Gastrocnemius medialis (tissue), 4 donors: Measurements from ENCODE around the gene HINFP. TPM values are rescaled to one million over a fixed set of nuclear protein-coding genes. Genes with fewer than 3 reads are reported as not detected.

Experiments used
- ATAC-seq, 2 donors: fragments of 150-250 bp; one replicate each; pipeline ENCODE4 v1.9.1; 2016
- DNase-seq, 2 donors: peaks; one replicate each; pipeline ENCODE4 v3.0.0-alpha.2; 2019
- H3K27ac ChIP-seq, 4 donors: fragments of 200-600 bp; sonication (generic); 1 replicate in 1 of 4; 2 replicates in 3 of 4; pipeline ENCODE4 v1.5.1; 2016 to 2018; ENCODE audit warnings: mild to moderate bottlenecking in 2 of 4, moderate library complexity in 1 of 4
- H3K27me3 ChIP-seq, 3 donors: fragments of 200-600 bp; sonication (generic) in 2 of 3; 1 replicate in 1 of 3; 2 replicates in 2 of 3; pipeline versions ENCODE4 v1.5.1 to v1.6.0; 2016 to 2019; ENCODE audit warnings: mild to moderate bottlenecking in 1 of 3, moderate library complexity in 1 of 3
- H3K36me3 ChIP-seq, 2 donors: fragments of 200-600 bp; sonication (generic) in 1 of 2; one replicate each; pipeline ENCODE4 v1.5.1; 2017 to 2018
- H3K4me1 ChIP-seq, 2 donors: fragments of 200-600 bp; sonication (generic) in 1 of 2; one replicate each; pipeline ENCODE4 v1.5.1; 2016 to 2017; ENCODE audit warnings: mild to moderate bottlenecking in 2 of 2
- H3K4me3 ChIP-seq, 4 donors: fragments of 200-600 bp; sonication (generic) in 3 of 4; 1 replicate in 1 of 4; 2 replicates in 3 of 4; pipeline ENCODE4 v1.5.1; 2016 to 2019; ENCODE audit warnings: mild to moderate bottlenecking in 2 of 4
- H3K9me3 ChIP-seq, 3 donors: fragments of 200-600 bp; sonication (generic) in 2 of 3; 1 replicate in 1 of 3; 2 replicates in 2 of 3; pipeline ENCODE4 v1.5.1; 2016 to 2019
- CTCF ChIP-seq, 5 experiments: fragments of 450-650 bp in 3 of 5; fragments of 200-600 bp in 2 of 5; sonication (generic) in 2 of 5; IDR thresholded peaks in 4 of 5; conservative IDR thresholded peaks in 1 of 5; 1 replicate in 4 of 5; 2 replicates in 1 of 5; pipeline ENCODE4 v1.5.1; 2016 to 2019; ENCODE audit warnings: antibody characterized with exemption in 5 of 5, mild to moderate bottlenecking in 3 of 5, moderate library complexity in 3 of 5
- POLR2A ChIP-seq, 2 donors: fragments of 450-650 bp; IDR thresholded peaks; one replicate each; pipeline ENCODE4 v1.6.1; 2017; ENCODE audit warnings: antibody characterized with exemption in 2 of 2, mild to moderate bottlenecking in 2 of 2, moderate library complexity in 2 of 2
- in situ Hi-C, 4 donors: fragments of 200-750 bp; cut with MboI; loops; one replicate each; pipeline versions ENCODE4 v1.15.0 to v1.8.0; 2017; ENCODE audit warnings: low sequenced_read_pairs in 4 of 4
- intact Hi-C: fragments of 100-400 bp; cut with DNase I; formaldehyde crosslinking; loops from one replicate; pipeline ENCODE4 v1.15.1; 2023; ENCODE audit warnings: low total_unique reads
- total RNA-seq, 4 donors: library from RNA; depleted of rRNA; stranded (reverse); fragments of >200 nt; gene quantifications; one replicate each; pipeline versions ENCODE4 v1.1.0 to v1.2.3, GENCODE V29; 2016

HINFP gene
- total RNA-seq, 4 donors from 2014 or later: 8.1 to 17.8 (median 15.3) TPM

- in situ Hi-C loops (no loop called here), intact Hi-C loops (loop anchor here (1.0 kb wide), 3 partner anchors 18 to 36 kb away; partner anchors contain the start of genes C2CD2L, HINFP and VPS11)
- H3K4me3 ChIP-seq: peak within 1 kb of the TSS; percentile 77 to 99 (median 80)
- TF ChIP-seq POLR2A (IDR thresholded peaks at IDR 0.05): peak; percentile 20 to 49
- no peak for TF ChIP-seq CTCF (IDR thresholded peaks at IDR 0.05 in 4 of 5, conservative IDR thresholded peaks at IDR 0.05 in 1 of 5)
- H3K27ac ChIP-seq: peak within 1 kb of the TSS; percentile 88 to 98 (median 94)
- H3K27me3 ChIP-seq: no peaks in the 10 kb centered on the region
- no peaks in the 10 kb centered on the region for H3K9me3 ChIP-seq
- peaks cover 15 to 17% of the 10 kb centered on the region in 2 donors for H3K4me1 ChIP-seq
- DNase-seq (peak; percentile 87 to 92), ATAC-seq (peak; percentile 98)
- peaks cover 7 to 29% of the 10 kb centered on the region in 2 donors for H3K36me3 ChIP-seq
These were observed 36.5 kb upstream of the HINFP start, which contains the start of gene HMBS for GRCh38 chr11:119084663-119085436. Gene HMBS, plus strand, starts transcription at chr11:119084881. Its CDS starts 153 bp downstream, at chr11:119085034.

GRCh38 chr11:119085437-119085847 is 35.9 kb upstream of the HINFP start:
- intact Hi-C loops: loop anchor here (1.0 kb wide), 1 partner anchor 22 kb away; the partner anchor contains the start of gene C2CD2L
- H3K9me3 ChIP-seq: no peaks in the 10 kb centered on the region
- peaks cover 4 to 23% of the 10 kb centered on the region in 2 donors for H3K36me3 ChIP-seq
- in situ Hi-C loops: no loop called here
- DNase-seq (no peak), ATAC-seq (no peak)
- H3K4me1 ChIP-seq: peaks cover 15 to 17% of the 10 kb centered on the region in 2 donors
- no peaks in the 10 kb centered on the region for H3K27me3 ChIP-seq
- H3K27ac ChIP-seq: peak overlapping the region; percentile 88 to 98 (median 94)
- TF ChIP-seq POLR2A (IDR thresholded peaks at IDR 0.05): no peak
- no peak for TF ChIP-seq CTCF (IDR thresholded peaks at IDR 0.05 in 4 of 5, conservative IDR thresholded peaks at IDR 0.05 in 1 of 5)
- peak overlapping the region; percentile 77 to 99 (median 80) for H3K4me3 ChIP-seq

- H3K4me3 ChIP-seq: no peak overlapping the region
- no peaks in the 10 kb centered on the region for H3K9me3 ChIP-seq
- intact Hi-C loops: no loop called here
- peaks cover 0 to 7% of the 10 kb centered on the region in 2 donors for H3K36me3 ChIP-seq
- H3K27me3 ChIP-seq: no peaks in the 10 kb centered on the region
- H3K4me1 ChIP-seq: peaks cover 15 to 17% of the 10 kb centered on the region in 2 donors
- DNase-seq (no peak), ATAC-seq (no peak)
- in situ Hi-C loops: no loop called here
- no peak for TF ChIP-seq POLR2A (IDR thresholded peaks at IDR 0.05)
- TF ChIP-seq CTCF (IDR thresholded peaks at IDR 0.05 in 4 of 5, conservative IDR thresholded peaks at IDR 0.05 in 1 of 5): no peak
- no peak overlapping the region for H3K27ac ChIP-seq
These were observed 34.3 kb upstream of the HINFP start for GRCh38 chr11:119087123-119087522.

- no peak for TF ChIP-seq POLR2A (IDR thresholded peaks at IDR 0.05)
- no peak for TF ChIP-seq CTCF (IDR thresholded peaks at IDR 0.05 in 4 of 5, conservative IDR thresholded peaks at IDR 0.05 in 1 of 5)
- Histone ChIP-seq H3K9me3 (no peaks in the 10 kb centered on the region), H3K36me3 (peaks cover 0 to 3% of the 10 kb centered on the region in 2 donors), H3K27me3 (no peaks in the 10 kb centered on the region), H3K4me1 (peaks cover 15 to 19% of the 10 kb centered on the region in 2 donors), H3K27ac (no peak overlapping the region), H3K4me3 (no peak overlapping the region)
- in situ Hi-C loops (no loop called here), intact Hi-C loops (no loop called here)
- ATAC-seq (no peak), DNase-seq (no peak)
These were observed 33.6 kb upstream of the HINFP start for GRCh38 chr11:119087747-119088241.
